ENCODE measurements around the gene ITPKA. TPM values are rescaled to one million over a fixed set of nuclear protein-coding genes. Genes with fewer than 3 reads are reported as not detected.

ITPKA gene
- total and polyA plus RNA-seq, 2 of the 13 experiments (the other 11 are each of a cell fraction or from before 2014, with no cell fraction given): 13.2 to 41.3 TPM

DNA sequence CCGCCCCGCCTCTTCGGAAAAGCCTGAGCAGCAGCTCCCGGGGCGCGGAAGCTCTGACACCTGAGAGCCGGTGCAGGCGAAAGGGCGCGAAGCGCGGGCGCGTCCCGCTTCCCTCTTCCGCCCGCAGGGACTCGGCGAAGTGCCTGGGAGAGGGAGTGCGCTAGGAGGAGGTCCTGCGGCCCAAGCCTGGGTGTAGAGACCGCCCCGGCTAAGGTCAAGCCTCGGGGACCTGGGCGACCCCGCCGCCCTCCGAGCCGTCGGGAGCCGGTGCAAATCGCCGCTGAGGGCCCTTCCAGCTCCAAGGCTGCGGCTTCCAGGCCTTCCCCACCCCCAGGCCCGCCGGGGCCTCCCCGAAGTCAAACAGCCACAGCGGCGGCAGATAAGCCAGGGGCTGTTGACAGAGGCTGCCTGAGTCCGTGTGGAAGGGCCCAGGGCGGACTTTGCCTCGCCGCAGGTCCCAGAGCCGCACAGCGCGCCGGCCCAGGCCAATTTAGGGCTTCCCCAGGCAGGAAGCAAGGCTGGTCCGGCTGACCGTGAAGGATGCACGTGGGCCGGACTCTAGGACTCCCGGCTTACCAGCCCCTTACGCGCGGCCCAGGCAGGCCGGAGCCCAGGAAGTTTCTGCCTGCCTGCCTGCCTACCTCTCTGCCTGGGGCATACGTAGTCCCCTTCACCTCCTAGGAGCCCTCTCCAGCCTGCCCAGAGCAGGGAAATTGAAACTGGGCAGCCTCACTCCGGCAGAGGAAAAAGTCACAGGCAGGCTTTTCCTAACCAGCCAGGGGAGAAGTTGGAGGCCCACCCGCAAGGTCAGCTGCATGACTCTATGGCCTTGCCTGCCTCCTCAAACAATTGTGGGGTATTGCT is 2.3 kb downstream of the ITPKA start (continued):
- TF ChIP-seq, protein P1, sequence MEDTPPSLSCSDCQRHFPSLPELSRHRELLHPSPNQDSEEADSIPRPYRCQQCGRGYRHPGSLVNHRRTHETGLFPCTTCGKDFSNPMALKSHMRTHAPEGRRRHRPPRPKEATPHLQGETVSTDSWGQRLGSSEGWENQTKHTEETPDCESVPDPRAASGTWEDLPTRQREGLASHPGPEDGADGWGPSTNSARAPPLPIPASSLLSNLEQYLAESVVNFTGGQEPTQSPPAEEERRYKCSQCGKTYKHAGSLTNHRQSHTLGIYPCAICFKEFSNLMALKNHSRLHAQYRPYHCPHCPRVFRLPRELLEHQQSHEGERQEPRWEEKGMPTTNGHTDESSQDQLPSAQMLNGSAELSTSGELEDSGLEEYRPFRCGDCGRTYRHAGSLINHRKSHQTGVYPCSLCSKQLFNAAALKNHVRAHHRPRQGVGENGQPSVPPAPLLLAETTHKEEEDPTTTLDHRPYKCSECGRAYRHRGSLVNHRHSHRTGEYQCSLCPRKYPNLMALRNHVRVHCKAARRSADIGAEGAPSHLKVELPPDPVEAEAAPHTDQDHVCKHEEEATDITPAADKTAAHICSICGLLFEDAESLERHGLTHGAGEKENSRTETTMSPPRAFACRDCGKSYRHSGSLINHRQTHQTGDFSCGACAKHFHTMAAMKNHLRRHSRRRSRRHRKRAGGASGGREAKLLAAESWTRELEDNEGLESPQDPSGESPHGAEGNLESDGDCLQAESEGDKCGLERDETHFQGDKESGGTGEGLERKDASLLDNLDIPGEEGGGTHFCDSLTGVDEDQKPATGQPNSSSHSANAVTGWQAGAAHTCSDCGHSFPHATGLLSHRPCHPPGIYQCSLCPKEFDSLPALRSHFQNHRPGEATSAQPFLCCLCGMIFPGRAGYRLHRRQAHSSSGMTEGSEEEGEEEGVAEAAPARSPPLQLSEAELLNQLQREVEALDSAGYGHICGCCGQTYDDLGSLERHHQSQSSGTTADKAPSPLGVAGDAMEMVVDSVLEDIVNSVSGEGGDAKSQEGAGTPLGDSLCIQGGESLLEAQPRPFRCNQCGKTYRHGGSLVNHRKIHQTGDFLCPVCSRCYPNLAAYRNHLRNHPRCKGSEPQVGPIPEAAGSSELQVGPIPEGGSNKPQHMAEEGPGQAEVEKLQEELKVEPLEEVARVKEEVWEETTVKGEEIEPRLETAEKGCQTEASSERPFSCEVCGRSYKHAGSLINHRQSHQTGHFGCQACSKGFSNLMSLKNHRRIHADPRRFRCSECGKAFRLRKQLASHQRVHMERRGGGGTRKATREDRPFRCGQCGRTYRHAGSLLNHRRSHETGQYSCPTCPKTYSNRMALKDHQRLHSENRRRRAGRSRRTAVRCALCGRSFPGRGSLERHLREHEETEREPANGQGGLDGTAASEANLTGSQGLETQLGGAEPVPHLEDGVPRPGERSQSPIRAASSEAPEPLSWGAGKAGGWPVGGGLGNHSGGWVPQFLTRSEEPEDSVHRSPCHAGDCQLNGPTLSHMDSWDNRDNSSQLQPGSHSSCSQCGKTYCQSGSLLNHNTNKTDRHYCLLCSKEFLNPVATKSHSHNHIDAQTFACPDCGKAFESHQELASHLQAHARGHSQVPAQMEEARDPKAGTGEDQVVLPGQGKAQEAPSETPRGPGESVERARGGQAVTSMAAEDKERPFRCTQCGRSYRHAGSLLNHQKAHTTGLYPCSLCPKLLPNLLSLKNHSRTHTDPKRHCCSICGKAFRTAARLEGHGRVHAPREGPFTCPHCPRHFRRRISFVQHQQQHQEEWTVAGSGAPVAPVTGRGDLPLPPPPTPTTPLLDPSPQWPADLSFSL (CRISPR knock-in tag; IDR thresholded peaks at IDR 0.05): no peak
- TF ChIP-seq ZNF567 (CRISPR knock-in tag; IDR thresholded peaks at IDR 0.05; ENCODE audit: borderline replicate concordance) (peak; percentile 72; the same call in 1 of the 2 replicates), HCFC1 (IDR thresholded peaks at IDR 0.05; ENCODE audit: low read depth, low read length) (no peak), MTA1 (CRISPR knock-in tag; IDR thresholded peaks at IDR 0.05; ENCODE audit: borderline replicate concordance) (peak; percentile 72; the same call in 1 of the 2 replicates), RFX1 (IDR thresholded peaks at IDR 0.05) (no peak), NR3C1 (CRISPR knock-in tag; IDR thresholded peaks at IDR 0.05) (no peak), ZSCAN9 (CRISPR knock-in tag; IDR thresholded peaks at IDR 0.05; ENCODE audit: borderline replicate concordance) (0 out of 2 replicates have a peak, but pooled peaks have one; percentile 42), ZNF607 (CRISPR knock-in tag; IDR thresholded peaks at IDR 0.05; ENCODE audit: borderline replicate concordance) (peak; percentile 73; the same call in 1 of the 2 replicates), ZNF605 (CRISPR knock-in tag; IDR thresholded peaks at IDR 0.05) (peak; percentile 86)
- TF ChIP-seq, protein P2, sequence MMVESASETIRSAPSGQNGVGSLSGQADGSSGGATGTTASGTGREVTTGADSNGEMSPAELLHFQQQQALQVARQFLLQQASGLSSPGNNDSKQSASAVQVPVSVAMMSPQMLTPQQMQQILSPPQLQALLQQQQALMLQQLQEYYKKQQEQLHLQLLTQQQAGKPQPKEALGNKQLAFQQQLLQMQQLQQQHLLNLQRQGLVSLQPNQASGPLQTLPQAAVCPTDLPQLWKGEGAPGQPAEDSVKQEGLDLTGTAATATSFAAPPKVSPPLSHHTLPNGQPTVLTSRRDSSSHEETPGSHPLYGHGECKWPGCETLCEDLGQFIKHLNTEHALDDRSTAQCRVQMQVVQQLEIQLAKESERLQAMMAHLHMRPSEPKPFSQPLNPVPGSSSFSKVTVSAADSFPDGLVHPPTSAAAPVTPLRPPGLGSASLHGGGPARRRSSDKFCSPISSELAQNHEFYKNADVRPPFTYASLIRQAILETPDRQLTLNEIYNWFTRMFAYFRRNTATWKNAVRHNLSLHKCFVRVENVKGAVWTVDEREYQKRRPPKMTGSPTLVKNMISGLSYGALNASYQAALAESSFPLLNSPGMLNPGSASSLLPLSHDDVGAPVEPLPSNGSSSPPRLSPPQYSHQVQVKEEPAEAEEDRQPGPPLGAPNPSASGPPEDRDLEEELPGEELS (CRISPR knock-in tag; IDR thresholded peaks at IDR 0.05): no peak; the same call in 1 of the 2 replicates
- TF ChIP-seq, protein P3, sequence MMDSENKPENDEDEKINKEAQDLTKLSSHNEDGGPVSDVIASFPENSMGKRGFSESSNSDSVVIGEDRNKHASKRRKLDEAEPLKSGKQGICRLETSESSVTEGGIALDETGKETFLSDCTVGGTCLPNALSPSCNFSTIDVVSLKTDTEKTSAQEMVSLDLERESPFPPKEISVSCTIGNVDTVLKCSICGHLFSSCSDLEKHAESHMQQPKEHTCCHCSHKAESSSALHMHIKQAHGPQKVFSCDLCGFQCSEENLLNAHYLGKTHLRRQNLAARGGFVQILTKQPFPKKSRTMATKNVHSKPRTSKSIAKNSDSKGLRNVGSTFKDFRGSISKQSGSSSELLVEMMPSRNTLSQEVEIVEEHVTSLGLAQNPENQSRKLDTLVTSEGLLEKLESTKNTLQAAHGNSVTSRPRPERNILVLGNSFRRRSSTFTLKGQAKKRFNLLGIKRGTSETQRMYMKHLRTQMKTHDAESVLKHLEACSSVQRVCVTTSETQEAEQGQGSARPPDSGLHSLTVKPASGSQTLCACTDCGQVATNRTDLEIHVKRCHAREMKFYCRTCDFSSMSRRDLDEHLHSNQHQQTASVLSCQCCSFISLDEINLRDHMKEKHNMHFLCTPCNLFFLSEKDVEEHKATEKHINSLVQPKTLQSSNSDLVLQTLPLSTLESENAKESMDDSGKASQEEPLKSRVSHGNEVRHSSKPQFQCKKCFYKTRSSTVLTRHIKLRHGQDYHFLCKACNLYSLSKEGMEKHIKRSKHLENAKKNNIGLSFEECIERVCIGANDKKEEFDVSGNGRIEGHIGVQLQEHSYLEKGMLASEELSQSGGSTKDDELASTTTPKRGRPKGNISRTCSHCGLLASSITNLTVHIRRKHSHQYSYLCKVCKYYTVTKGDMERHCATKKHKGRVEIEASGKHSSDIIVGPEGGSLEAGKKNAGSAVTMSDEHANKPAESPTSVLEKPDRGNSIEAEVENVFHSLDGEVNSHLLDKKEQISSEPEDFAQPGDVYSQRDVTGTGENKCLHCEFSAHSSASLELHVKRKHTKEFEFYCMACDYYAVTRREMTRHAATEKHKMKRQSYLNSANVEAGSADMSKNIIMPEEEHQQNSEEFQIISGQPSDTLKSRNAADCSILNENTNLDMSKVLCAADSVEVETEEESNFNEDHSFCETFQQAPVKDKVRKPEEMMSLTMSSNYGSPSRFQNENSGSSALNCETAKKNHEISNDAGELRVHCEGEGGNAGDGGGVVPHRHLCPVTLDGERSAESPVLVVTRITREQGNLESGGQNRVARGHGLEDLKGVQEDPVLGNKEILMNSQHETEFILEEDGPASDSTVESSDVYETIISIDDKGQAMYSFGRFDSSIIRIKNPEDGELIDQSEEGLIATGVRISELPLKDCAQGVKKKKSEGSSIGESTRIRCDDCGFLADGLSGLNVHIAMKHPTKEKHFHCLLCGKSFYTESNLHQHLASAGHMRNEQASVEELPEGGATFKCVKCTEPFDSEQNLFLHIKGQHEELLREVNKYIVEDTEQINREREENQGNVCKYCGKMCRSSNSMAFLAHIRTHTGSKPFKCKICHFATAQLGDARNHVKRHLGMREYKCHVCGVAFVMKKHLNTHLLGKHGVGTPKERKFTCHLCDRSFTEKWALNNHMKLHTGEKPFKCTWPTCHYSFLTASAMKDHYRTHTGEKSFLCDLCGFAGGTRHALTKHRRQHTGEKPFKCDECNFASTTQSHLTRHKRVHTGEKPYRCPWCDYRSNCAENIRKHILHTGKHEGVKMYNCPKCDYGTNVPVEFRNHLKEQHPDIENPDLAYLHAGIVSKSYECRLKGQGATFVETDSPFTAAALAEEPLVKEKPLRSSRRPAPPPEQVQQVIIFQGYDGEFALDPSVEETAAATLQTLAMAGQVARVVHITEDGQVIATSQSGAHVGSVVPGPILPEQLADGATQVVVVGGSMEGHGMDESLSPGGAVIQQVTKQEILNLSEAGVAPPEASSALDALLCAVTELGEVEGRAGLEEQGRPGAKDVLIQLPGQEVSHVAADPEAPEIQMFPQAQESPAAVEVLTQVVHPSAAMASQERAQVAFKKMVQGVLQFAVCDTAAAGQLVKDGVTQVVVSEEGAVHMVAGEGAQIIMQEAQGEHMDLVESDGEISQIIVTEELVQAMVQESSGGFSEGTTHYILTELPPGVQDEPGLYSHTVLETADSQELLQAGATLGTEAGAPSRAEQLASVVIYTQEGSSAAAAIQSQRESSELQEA (CRISPR knock-in tag; IDR thresholded peaks at IDR 0.05; ENCODE audit: not compliant biosample characterization): peak; percentile 78
